Measurements from ENCODE around the gene INTS7. TPM values are rescaled to one million over a fixed set of nuclear protein-coding genes. Genes with fewer than 3 reads are reported as not detected.

INTS7 gene
- total RNA-seq, 1 donor from 2014 or later = 20.7 TPM

DNA sequence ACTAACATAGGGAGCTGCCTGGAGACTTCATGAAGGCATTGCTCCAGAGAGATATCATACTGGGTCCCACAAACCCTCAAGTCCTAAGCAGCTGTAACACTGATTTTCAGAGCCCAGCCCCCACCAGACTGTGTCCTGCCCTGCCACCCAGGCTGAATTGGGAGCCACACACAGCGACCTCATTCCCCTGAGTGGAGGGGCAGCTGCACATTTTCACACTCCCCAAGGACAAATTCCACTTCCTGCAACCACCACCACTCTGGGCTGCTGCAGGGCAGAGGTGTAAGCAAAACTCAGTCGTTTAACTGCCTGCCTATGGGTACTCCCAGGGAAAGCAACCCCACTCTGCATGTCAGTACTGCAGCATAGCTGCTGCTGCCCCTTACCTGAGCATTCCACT lies 20.0 kb upstream of the INTS7 start:
- peaks cover 85% of the 10 kb centered on the region for H3K36me3 Mint-ChIP-seq
- Histone ChIP-seq H3K4me2 (no peak overlapping the region), H3K4me1 (no peaks in the 10 kb centered on the region), H3K27me3 (no peaks in the 10 kb centered on the region), H3K27ac (no peak overlapping the region), H3K36me3 (peaks cover 50% of the 10 kb centered on the region), H3K9ac (no peak overlapping the region), H4K20me1 (ENCODE audit: low read depth) (no peaks in the 10 kb centered on the region), H2AFZ (replicated peaks) (no peak overlapping the region), H3F3A (ENCODE audit: low read depth) (no peaks in the 10 kb centered on the region), H3K79me2 (ENCODE audit: low read depth) (peaks cover 10% of the 10 kb centered on the region), H3K4me3 (no peak overlapping the region), H3K9me3 (ENCODE audit: low read depth) (no peaks in the 10 kb centered on the region)
- H3K4me1 Mint-ChIP-seq = no peaks in the 10 kb centered on the region
- H3K4me3 Mint-ChIP-seq = no peak overlapping the region
- TF ChIP-seq, protein P1, sequence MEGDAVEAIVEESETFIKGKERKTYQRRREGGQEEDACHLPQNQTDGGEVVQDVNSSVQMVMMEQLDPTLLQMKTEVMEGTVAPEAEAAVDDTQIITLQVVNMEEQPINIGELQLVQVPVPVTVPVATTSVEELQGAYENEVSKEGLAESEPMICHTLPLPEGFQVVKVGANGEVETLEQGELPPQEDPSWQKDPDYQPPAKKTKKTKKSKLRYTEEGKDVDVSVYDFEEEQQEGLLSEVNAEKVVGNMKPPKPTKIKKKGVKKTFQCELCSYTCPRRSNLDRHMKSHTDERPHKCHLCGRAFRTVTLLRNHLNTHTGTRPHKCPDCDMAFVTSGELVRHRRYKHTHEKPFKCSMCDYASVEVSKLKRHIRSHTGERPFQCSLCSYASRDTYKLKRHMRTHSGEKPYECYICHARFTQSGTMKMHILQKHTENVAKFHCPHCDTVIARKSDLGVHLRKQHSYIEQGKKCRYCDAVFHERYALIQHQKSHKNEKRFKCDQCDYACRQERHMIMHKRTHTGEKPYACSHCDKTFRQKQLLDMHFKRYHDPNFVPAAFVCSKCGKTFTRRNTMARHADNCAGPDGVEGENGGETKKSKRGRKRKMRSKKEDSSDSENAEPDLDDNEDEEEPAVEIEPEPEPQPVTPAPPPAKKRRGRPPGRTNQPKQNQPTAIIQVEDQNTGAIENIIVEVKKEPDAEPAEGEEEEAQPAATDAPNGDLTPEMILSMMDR (IDR thresholded peaks at IDR 0.05) = no peak
- no peak for TF ChIP-seq EZH2 (IDR thresholded peaks at IDR 0.05)
- TF ChIP-seq EZH2phosphoT487 (IDR thresholded peaks at IDR 0.05) = no peak
- H3K9me3 Mint-ChIP-seq = peaks cover 34% of the 10 kb centered on the region
- H3K27ac Mint-ChIP-seq = no peak overlapping the region
- DNase-seq (ENCODE audit: low spot score) = no peak
- H3K27me3 Mint-ChIP-seq (ENCODE audit: insufficient read depth, low read depth) = no peaks in the 10 kb centered on the region

DNA sequence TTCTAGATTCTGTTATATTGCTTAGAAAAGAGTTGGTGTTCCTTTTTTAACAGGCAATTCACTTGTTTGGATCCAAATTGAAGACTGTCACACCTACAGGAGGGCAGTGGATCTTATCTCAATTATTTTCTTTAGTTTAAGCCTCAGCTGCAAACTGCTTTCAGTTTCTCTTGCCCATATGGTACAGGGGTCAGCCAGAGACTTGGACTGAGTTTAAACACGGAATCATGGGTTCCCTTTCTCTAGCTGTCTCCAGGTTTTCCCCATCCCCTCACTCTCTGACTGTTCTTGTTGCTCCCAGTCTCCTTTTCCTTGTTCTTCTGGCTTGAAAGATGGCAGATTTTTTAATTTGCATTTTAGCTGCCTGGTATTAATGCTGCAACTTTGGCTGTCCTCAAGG lies 18.6 kb upstream of the INTS7 start:
- Histone ChIP-seq H3K36me3 (peaks cover 52% of the 10 kb centered on the region), H3K9me3 (ENCODE audit: low read depth) (no peaks in the 10 kb centered on the region), H3K4me2 (no peak overlapping the region), H3K79me2 (ENCODE audit: low read depth) (peaks cover 18% of the 10 kb centered on the region), H4K20me1 (ENCODE audit: low read depth) (no peaks in the 10 kb centered on the region), H3K27ac (no peak overlapping the region), H3K4me1 (no peaks in the 10 kb centered on the region), H3K4me3 (no peak overlapping the region), H2AFZ (replicated peaks) (no peak overlapping the region), H3F3A (ENCODE audit: low read depth) (no peaks in the 10 kb centered on the region), H3K27me3 (no peaks in the 10 kb centered on the region), H3K9ac (no peak overlapping the region)
- H3K4me3 Mint-ChIP-seq = no peak overlapping the region
- no peak for DNase-seq (ENCODE audit: low spot score)
- no peaks in the 10 kb centered on the region for H3K27me3 Mint-ChIP-seq (ENCODE audit: insufficient read depth, low read depth)
- TF ChIP-seq EZH2 (IDR thresholded peaks at IDR 0.05) (no peak), EZH2phosphoT487 (IDR thresholded peaks at IDR 0.05) (no peak)
- TF ChIP-seq, protein P1 (IDR thresholded peaks at IDR 0.05) = no peak
- peaks cover 29% of the 10 kb centered on the region for H3K9me3 Mint-ChIP-seq
- H3K4me1 Mint-ChIP-seq = no peaks in the 10 kb centered on the region
- H3K27ac Mint-ChIP-seq = no peak overlapping the region
- peaks cover 77% of the 10 kb centered on the region for H3K36me3 Mint-ChIP-seq

DNA sequence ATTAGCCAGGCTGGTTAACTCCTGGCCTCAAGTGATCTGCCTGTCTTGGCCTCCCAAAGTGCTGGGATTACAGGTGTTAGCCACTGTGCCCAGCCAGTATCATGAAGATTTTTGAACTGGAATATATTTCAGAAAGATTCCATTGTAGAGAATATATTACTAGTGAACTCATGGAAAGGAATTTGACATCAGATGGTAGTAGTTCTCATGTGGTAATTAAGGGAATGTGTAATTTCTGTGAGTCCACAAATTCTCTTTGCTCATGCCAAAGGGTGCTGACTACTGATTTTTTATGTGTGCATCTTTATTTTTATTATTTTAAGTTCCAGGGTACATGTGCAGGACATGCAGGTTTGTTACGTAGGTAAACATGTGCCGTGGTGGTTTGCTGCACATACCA lies 10.6 kb upstream of the INTS7 start:
- Mint-ChIP-seq H3K27me3 (ENCODE audit: insufficient read depth, low read depth) (no peaks in the 10 kb centered on the region), H3K4me3 (no peak overlapping the region), H3K36me3 (peaks cover 45% of the 10 kb centered on the region), H3K9me3 (peaks cover 1% of the 10 kb centered on the region), H3K4me1 (peaks cover 4% of the 10 kb centered on the region), H3K27ac (no peak overlapping the region)
- Histone ChIP-seq H3K27ac (no peak overlapping the region), H3K36me3 (peaks cover 20% of the 10 kb centered on the region), H3F3A (ENCODE audit: low read depth) (no peaks in the 10 kb centered on the region), H3K9me3 (ENCODE audit: low read depth) (no peaks in the 10 kb centered on the region), H3K79me2 (ENCODE audit: low read depth) (peaks cover 74% of the 10 kb centered on the region), H3K9ac (no peak overlapping the region), H4K20me1 (ENCODE audit: low read depth) (peaks cover 24% of the 10 kb centered on the region), H3K4me2 (no peak overlapping the region), H3K27me3 (no peaks in the 10 kb centered on the region), H3K4me3 (no peak overlapping the region), H3K4me1 (no peaks in the 10 kb centered on the region), H2AFZ (replicated peaks) (no peak overlapping the region)
- no peak for DNase-seq (ENCODE audit: low spot score)
- TF ChIP-seq EZH2phosphoT487 (IDR thresholded peaks at IDR 0.05) (no peak), EZH2 (IDR thresholded peaks at IDR 0.05) (no peak)
- TF ChIP-seq, protein P1 (IDR thresholded peaks at IDR 0.05) = no peak

Data from neural progenitor cell (in vitro differentiated cells).